Measurements from ENCODE around the gene CMTM6. TPM values are rescaled to one million over a fixed set of nuclear protein-coding genes. Genes with fewer than 3 reads are reported as not detected.
"Not testable (repeated sequence)": the region's sequence is repeated elsewhere in the genome, so short reads cannot be mapped to it uniquely, and the experiment has no call there.

CMTM6 gene
- total RNA-seq, 1 donor: 155 TPM

GRCh38 chr3:32464726-32465125 lies 37.9 kb downstream of the CMTM6 start:
- H3K9me3 ChIP-seq (ENCODE audit: low read depth, low read length); H3K27me3 ChIP-seq (ENCODE audit: insufficient read depth, low read length); H3K4me3 ChIP-seq (ENCODE audit: low read length): not testable (repeated sequence)
- H3K4me1 ChIP-seq (ENCODE audit: insufficient read depth, low read length): peaks cover 42% of the 10 kb centered on the region

- peaks cover 55% of the 10 kb centered on the region for H3K4me1 ChIP-seq (ENCODE audit: insufficient read depth, low read length)
- H3K4me3 ChIP-seq (ENCODE audit: low read length); H3K9me3 ChIP-seq (ENCODE audit: low read depth, low read length); H3K27me3 ChIP-seq (ENCODE audit: insufficient read depth, low read length): not testable (repeated sequence)
These were observed 39.2 kb downstream of the CMTM6 start for GRCh38 chr3:32463415-32463814.

GRCh38 chr3:32462191-32462986 lies 40.3 kb downstream of the CMTM6 start:
- H3K4me1 ChIP-seq (ENCODE audit: insufficient read depth, low read length): peaks cover 55% of the 10 kb centered on the region
- H3K4me3 ChIP-seq (ENCODE audit: low read length): not testable (repeated sequence)

GRCh38 chr3:32460817-32461496 lies 41.7 kb downstream of the CMTM6 start:
- not testable (repeated sequence) for H3K9me3 ChIP-seq (ENCODE audit: low read depth, low read length); H3K4me3 ChIP-seq (ENCODE audit: low read length); H3K27me3 ChIP-seq (ENCODE audit: insufficient read depth, low read length)
- peaks cover 64% of the 10 kb centered on the region for H3K4me1 ChIP-seq (ENCODE audit: insufficient read depth, low read length)

More at GRCh38 chr3:32462191-32462986, 40.3 kb downstream of the CMTM6 start:
- not testable (repeated sequence) for H3K27me3 ChIP-seq (ENCODE audit: insufficient read depth, low read length); H3K9me3 ChIP-seq (ENCODE audit: low read depth, low read length)

- no peak overlapping the region for H3K4me3 ChIP-seq (ENCODE audit: low read length)
- H3K9me3 ChIP-seq (ENCODE audit: low read depth, low read length): no peaks in the 10 kb centered on the region
- H3K27me3 ChIP-seq (ENCODE audit: insufficient read depth, low read length): no peaks in the 10 kb centered on the region
- peaks cover 71% of the 10 kb centered on the region for H3K4me1 ChIP-seq (ENCODE audit: insufficient read depth, low read length)
These were observed 42.5 kb downstream of the CMTM6 start for GRCh38 chr3:32460031-32460749.

GRCh38 chr3:32459450-32459849 lies 43.2 kb downstream of the CMTM6 start:
- Histone ChIP-seq H3K9me3 (ENCODE audit: low read depth, low read length) (no peaks in the 10 kb centered on the region), H3K4me1 (ENCODE audit: insufficient read depth, low read length) (peaks cover 76% of the 10 kb centered on the region), H3K27me3 (ENCODE audit: insufficient read depth, low read length) (no peaks in the 10 kb centered on the region), H3K4me3 (ENCODE audit: low read length) (no peak overlapping the region)

GRCh38 chr3:32457971-32458471 lies 44.6 kb downstream of the CMTM6 start:
- Histone ChIP-seq H3K9me3 (ENCODE audit: low read depth, low read length) (no peaks in the 10 kb centered on the region), H3K27me3 (ENCODE audit: insufficient read depth, low read length) (no peaks in the 10 kb centered on the region), H3K4me3 (ENCODE audit: low read length) (no peak overlapping the region), H3K4me1 (ENCODE audit: insufficient read depth, low read length) (peaks cover 74% of the 10 kb centered on the region)

GRCh38 chr3:32456429-32457130 lies 46.1 kb downstream of the CMTM6 start:
- Histone ChIP-seq H3K4me3 (ENCODE audit: low read length) (no peak overlapping the region), H3K4me1 (ENCODE audit: insufficient read depth, low read length) (peaks cover 66% of the 10 kb centered on the region), H3K27me3 (ENCODE audit: insufficient read depth, low read length) (no peaks in the 10 kb centered on the region), H3K9me3 (ENCODE audit: low read depth, low read length) (no peaks in the 10 kb centered on the region)

- Histone ChIP-seq H3K4me1 (ENCODE audit: insufficient read depth, low read length) (peaks cover 60% of the 10 kb centered on the region), H3K9me3 (ENCODE audit: low read depth, low read length) (no peaks in the 10 kb centered on the region), H3K4me3 (ENCODE audit: low read length) (no peak overlapping the region)
These were observed 46.8 kb downstream of the CMTM6 start for GRCh38 chr3:32455609-32456428.

GRCh38 chr3:32454731-32455608 lies 47.7 kb downstream of the CMTM6 start:
- Histone ChIP-seq H3K4me3 (ENCODE audit: low read length) (no peak overlapping the region), H3K4me1 (ENCODE audit: insufficient read depth, low read length) (peaks cover 52% of the 10 kb centered on the region), H3K27me3 (ENCODE audit: insufficient read depth, low read length) (no peaks in the 10 kb centered on the region), H3K9me3 (ENCODE audit: low read depth, low read length) (no peaks in the 10 kb centered on the region)

More at GRCh38 chr3:32455609-32456428, 46.8 kb downstream of the CMTM6 start:
- H3K27me3 ChIP-seq (ENCODE audit: insufficient read depth, low read length): no peaks in the 10 kb centered on the region

GRCh38 chr3:32454111-32454510 lies 48.5 kb downstream of the CMTM6 start:
- Histone ChIP-seq H3K4me1 (ENCODE audit: insufficient read depth, low read length) (peaks cover 45% of the 10 kb centered on the region), H3K27me3 (ENCODE audit: insufficient read depth, low read length) (no peaks in the 10 kb centered on the region), H3K4me3 (ENCODE audit: low read length) (no peak overlapping the region), H3K9me3 (ENCODE audit: low read depth, low read length) (no peaks in the 10 kb centered on the region)

GRCh38 chr3:32453346-32453745 lies 49.3 kb downstream of the CMTM6 start:
- no peaks in the 10 kb centered on the region for H3K9me3 ChIP-seq (ENCODE audit: low read depth, low read length)
- H3K4me1 ChIP-seq (ENCODE audit: insufficient read depth, low read length): peaks cover 45% of the 10 kb centered on the region
- no peaks in the 10 kb centered on the region for H3K27me3 ChIP-seq (ENCODE audit: insufficient read depth, low read length)
- no peak overlapping the region for H3K4me3 ChIP-seq (ENCODE audit: low read length)

GRCh38 chr3:32452009-32452408 lies 50.6 kb downstream of the CMTM6 start:
- H3K4me1 ChIP-seq (ENCODE audit: insufficient read depth, low read length): peaks cover 36% of the 10 kb centered on the region

More at GRCh38 chr3:32452009-32452408, 50.6 kb downstream of the CMTM6 start:
- no peak overlapping the region for H3K4me3 ChIP-seq (ENCODE audit: low read length)
- H3K9me3 ChIP-seq (ENCODE audit: low read depth, low read length): no peaks in the 10 kb centered on the region
- H3K27me3 ChIP-seq (ENCODE audit: insufficient read depth, low read length): no peaks in the 10 kb centered on the region

Data from mononuclear cell (primary cell).